Activated CD8-positive, alpha-beta memory T cell treated with anti-CD3 and anti-CD28 coated beads for 1 hour (primary cell): Measurements from ENCODE around the gene SLC8A1.

ENCODE experiments used
- DNase-seq, 2 donors: peaks; one replicate each; pipeline ENCODE4 v3.0.0-alpha.2; 2020; ENCODE audit warnings: low read depth in 1 of 2; ENCODE audit errors: extremely low read depth in 1 of 2

Gene SLC8A1

GRCh38 chr2:40451918-40452605 lies at the start of gene SLC8A1:
Gene SLC8A1 (minus strand): TSS chr2:40452090.
- DNase-seq: no peak

- DNase-seq: no peak
Observed at GRCh38 chr2:40499437-40499836, 47.5 kb upstream of the SLC8A1 start.

- no peak for DNase-seq
Observed at GRCh38 chr2:40497251-40497859, 45.5 kb upstream of the SLC8A1 start.

- DNase-seq: no peak
Observed at GRCh38 chr2:40489678-40489960, 37.7 kb upstream of the SLC8A1 start.

- no peak for DNase-seq
Observed at GRCh38 chr2:40488927-40489677, 37.2 kb upstream of the SLC8A1 start.

- no peak for DNase-seq
Observed at GRCh38 chr2:40488101-40488601, 36.3 kb upstream of the SLC8A1 start.

- DNase-seq: no peak
Observed at GRCh38 chr2:40487602-40488001, 35.7 kb upstream of the SLC8A1 start.

- DNase-seq: no peak
Observed at GRCh38 chr2:40485854-40486253, 34.0 kb upstream of the SLC8A1 start.

- DNase-seq: no peak
Observed at GRCh38 chr2:40485318-40485717, 33.4 kb upstream of the SLC8A1 start.

- DNase-seq: no peak
Observed at GRCh38 chr2:40483549-40484243, 31.8 kb upstream of the SLC8A1 start.

GRCh38 chr2:40480596-40480995 lies 28.7 kb upstream of the SLC8A1 start:
- no peak for DNase-seq

- no peak for DNase-seq
Observed at GRCh38 chr2:40480073-40480472, 28.2 kb upstream of the SLC8A1 start.

- no peak for DNase-seq
Observed at GRCh38 chr2:40477361-40477760, 25.5 kb upstream of the SLC8A1 start.

- DNase-seq: no peak
Observed at GRCh38 chr2:40476436-40476835, 24.5 kb upstream of the SLC8A1 start.

GRCh38 chr2:40474306-40474705 lies 22.4 kb upstream of the SLC8A1 start:
- no peak for DNase-seq

GRCh38 chr2:40471866-40472265 lies 20.0 kb upstream of the SLC8A1 start:
- no peak for DNase-seq

- no peak for DNase-seq
Observed at GRCh38 chr2:40470822-40471813, 19.2 kb upstream of the SLC8A1 start.

GRCh38 chr2:40466935-40467572 lies 15.2 kb upstream of the SLC8A1 start:
- DNase-seq: no peak

- DNase-seq: no peak
Observed at GRCh38 chr2:40466332-40466906, 14.5 kb upstream of the SLC8A1 start.
